IMR-90 (cell line): ENCODE results near the gene MUC21.

ENCODE experiments used
- CHD1 ChIP-seq: IDR thresholded peaks from 2 replicates; pipeline ENCODE4 v1.6.1; 2012; ENCODE audit warnings: low read depth, low read length, improper control_type of control experiment
- POLR2A ChIP-seq: IDR thresholded peaks from 2 replicates; pipeline ENCODE4 v1.6.1; 2012; ENCODE audit warnings: mild to moderate bottlenecking, low read depth, low read length
- TF ChIP-seq, protein P1 (sequence below): conservative IDR thresholded peaks from 2 replicates; pipeline ENCODE4 v1.5.1; 2012; ENCODE audit warnings: mild to moderate bottlenecking, low read depth, low read length, improper control_type of control experiment
- TF ChIP-seq, protein P2 (sequence below): fragments of 150-350 bp; IDR thresholded peaks from 2 replicates; pipeline ENCODE4 v1.6.1; 2017; ENCODE audit warnings: mild to moderate bottlenecking, antibody characterized with exemption, low read length, low read depth
- TF ChIP-seq, protein P3 (sequence below): fragments of 150-350 bp; IDR thresholded peaks from 2 replicates; pipeline ENCODE4 v1.6.1; 2016; ENCODE audit warnings: low read depth, mild to moderate bottlenecking, low read length, moderate library complexity, borderline replicate concordance

DNA sequence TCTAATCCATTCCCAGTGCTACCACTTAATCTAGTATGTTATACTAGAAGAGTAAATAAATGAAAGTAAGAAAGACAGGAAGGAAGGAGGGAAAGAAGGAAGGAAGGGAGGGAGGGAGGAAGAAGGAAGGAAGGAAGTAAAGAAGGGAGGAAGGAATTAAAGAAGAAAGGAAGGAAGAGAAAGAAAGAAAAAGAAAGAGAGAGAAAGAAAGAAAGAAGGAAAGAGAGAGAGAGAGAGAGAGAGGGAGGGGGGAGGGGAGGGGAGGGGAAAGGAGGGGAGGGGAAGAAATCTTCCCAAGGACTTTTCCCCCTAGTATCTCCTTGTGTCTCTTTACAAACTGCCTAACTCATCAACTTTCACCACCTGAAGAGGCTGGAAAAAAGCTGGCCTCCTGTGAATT is 20.8 kb upstream of the MUC21 start:
- TF ChIP-seq, protein P1, sequence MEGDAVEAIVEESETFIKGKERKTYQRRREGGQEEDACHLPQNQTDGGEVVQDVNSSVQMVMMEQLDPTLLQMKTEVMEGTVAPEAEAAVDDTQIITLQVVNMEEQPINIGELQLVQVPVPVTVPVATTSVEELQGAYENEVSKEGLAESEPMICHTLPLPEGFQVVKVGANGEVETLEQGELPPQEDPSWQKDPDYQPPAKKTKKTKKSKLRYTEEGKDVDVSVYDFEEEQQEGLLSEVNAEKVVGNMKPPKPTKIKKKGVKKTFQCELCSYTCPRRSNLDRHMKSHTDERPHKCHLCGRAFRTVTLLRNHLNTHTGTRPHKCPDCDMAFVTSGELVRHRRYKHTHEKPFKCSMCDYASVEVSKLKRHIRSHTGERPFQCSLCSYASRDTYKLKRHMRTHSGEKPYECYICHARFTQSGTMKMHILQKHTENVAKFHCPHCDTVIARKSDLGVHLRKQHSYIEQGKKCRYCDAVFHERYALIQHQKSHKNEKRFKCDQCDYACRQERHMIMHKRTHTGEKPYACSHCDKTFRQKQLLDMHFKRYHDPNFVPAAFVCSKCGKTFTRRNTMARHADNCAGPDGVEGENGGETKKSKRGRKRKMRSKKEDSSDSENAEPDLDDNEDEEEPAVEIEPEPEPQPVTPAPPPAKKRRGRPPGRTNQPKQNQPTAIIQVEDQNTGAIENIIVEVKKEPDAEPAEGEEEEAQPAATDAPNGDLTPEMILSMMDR, result no peak
- TF ChIP-seq CHD1 (no peak), POLR2A (no peak)
- TF ChIP-seq, protein P2, sequence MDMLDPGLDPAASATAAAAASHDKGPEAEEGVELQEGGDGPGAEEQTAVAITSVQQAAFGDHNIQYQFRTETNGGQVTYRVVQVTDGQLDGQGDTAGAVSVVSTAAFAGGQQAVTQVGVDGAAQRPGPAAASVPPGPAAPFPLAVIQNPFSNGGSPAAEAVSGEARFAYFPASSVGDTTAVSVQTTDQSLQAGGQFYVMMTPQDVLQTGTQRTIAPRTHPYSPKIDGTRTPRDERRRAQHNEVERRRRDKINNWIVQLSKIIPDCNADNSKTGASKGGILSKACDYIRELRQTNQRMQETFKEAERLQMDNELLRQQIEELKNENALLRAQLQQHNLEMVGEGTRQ, result no peak
- TF ChIP-seq, protein P3, sequence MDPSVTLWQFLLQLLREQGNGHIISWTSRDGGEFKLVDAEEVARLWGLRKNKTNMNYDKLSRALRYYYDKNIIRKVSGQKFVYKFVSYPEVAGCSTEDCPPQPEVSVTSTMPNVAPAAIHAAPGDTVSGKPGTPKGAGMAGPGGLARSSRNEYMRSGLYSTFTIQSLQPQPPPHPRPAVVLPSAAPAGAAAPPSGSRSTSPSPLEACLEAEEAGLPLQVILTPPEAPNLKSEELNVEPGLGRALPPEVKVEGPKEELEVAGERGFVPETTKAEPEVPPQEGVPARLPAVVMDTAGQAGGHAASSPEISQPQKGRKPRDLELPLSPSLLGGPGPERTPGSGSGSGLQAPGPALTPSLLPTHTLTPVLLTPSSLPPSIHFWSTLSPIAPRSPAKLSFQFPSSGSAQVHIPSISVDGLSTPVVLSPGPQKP, result no peak
